Activated CD4-positive, alpha-beta T cell treated with anti-CD3 and anti-CD28 coated beads, Interleukin-10, Interleukin-2, amounts not matched to agents 100 ng/mL and 50 ng/mL, durations not matched to agents 16 hours and 8 hours (primary cell): ENCODE data around the gene ZFP3.
"Not testable (repeated sequence)": the region's sequence is repeated elsewhere in the genome, so short reads cannot be mapped to it uniquely, and the experiment has no call there.

Experiments
- DNase-seq: peaks from one replicate; pipeline ENCODE4 v3.0.0-alpha.2; 2020

Gene ZFP3

DNA sequence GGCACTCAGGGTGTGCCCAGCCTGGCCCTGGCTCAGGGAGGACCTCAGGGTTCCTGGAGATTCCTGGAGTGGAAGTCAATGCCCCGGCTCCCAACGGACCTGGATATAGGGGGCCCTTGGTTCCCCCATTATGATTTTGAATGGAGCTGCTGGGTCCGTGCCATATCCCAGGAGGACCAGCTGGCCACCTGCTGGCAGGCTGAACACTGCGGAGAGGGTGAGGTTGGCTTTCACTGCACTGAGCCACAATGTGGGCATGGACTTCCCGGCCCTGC is 61.1 kb downstream of the ZFP3 start:
- DNase-seq = no peak

DNA sequence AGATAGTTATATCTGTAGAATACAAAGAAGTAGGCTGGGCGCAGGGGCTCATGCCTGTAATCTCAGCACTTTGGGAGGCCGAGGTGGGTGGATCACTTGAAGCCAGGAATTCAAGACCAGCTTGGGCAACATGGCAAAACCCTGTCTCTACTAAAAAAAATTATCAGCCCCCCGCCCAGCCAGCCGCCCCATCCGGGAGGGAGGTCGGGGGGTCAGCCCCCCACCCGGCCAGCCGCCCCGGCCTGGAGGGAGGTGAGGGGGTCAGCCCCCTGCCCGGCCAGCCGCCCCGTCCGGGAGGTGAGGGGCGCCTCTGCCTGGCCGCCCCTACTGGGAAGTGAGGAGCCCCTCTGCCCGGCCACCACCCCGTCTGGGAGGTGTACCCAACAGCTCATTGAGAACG is 64.6 kb downstream of the ZFP3 start:
- not testable (repeated sequence) for DNase-seq
